Sigmoid colon (tissue), 7 donors: ENCODE data around the gene HDAC11. TPM values are rescaled to one million over a fixed set of nuclear protein-coding genes. Genes with fewer than 3 reads are reported as not detected.

Source experiments
- DNase-seq: peaks from one replicate; pipeline ENCODE4 v3.0.0-alpha.2; 2019
- H3K27ac ChIP-seq, 4 donors: fragments of 200-600 bp; sonication (generic); one replicate each; pipeline ENCODE4 v1.5.1; 2016 to 2019; ENCODE audit warnings: mild to moderate bottlenecking in 1 of 4
- H3K27me3 ChIP-seq, 3 donors: fragments of 200-600 bp; sonication (generic); one replicate each; pipeline ENCODE4 v1.5.1; 2019; ENCODE audit warnings: mild to moderate bottlenecking in 1 of 3
- H3K36me3 ChIP-seq, 4 donors: fragments of 200-600 bp; sonication (generic); one replicate each; pipeline ENCODE4 v1.5.1; 2016 to 2019
- H3K4me1 ChIP-seq, 4 donors: fragments of 200-600 bp; sonication (generic); one replicate each; pipeline ENCODE4 v1.5.1; 2017 to 2019
- H3K4me3 ChIP-seq, 4 donors: fragments of 200-600 bp; sonication (generic); one replicate each; pipeline ENCODE4 v1.5.1; 2017 to 2019; ENCODE audit warnings: mild to moderate bottlenecking in 2 of 4, moderate library complexity in 1 of 4
- H3K9me3 ChIP-seq, 4 donors: fragments of 200-600 bp in 3 of 4; sonication (generic) in 3 of 4; one replicate each; pipeline versions ENCODE4 v1.5.1 to v1.6.1; 2013 to 2019
- EP300 ChIP-seq, 4 donors: sonication (generic); formaldehyde crosslinking; IDR thresholded peaks; one replicate each; pipeline ENCODE4 v1.6.1; 2017; ENCODE audit warnings: antibody characterized with exemption in 4 of 4
- POLR2A ChIP-seq, 2 donors: fragments of 450-650 bp; IDR thresholded peaks; one replicate each; pipeline ENCODE4 v1.6.1; 2016; ENCODE audit warnings: antibody characterized with exemption in 2 of 2, mild to moderate bottlenecking in 2 of 2, moderate library complexity in 2 of 2
- POLR2AphosphoS5 ChIP-seq, 4 donors: sonication (generic); formaldehyde crosslinking; IDR thresholded peaks; one replicate each; pipeline ENCODE4 v1.6.1; 2017; ENCODE audit warnings: antibody characterized with exemption in 4 of 4
- WGBS, 2 donors: extraction: QIAGEN DNeasy Blood & Tissue Kit; methylation state at CpG; one replicate each; pipeline ENCODE4 v1.1.7; 2013; 5-methylcytosine and 5-hydroxymethylcytosine counted together
- intact Hi-C: fragments of 100-400 bp; cut with DNase I; formaldehyde crosslinking; loops from one replicate; pipeline ENCODE4 v1.15.1; 2023
- polyA plus RNA-seq, 3 donors: library from polyadenylated mRNA; stranded (reverse); fragments of 200-250 nt; gene quantifications; one replicate each; pipeline ENCODE4 v1.2.3, GENCODE V29; 2013
- total RNA-seq, 4 donors: library from RNA; depleted of rRNA; stranded (reverse); fragments of >200 nt; gene quantifications; one replicate each; pipeline ENCODE4 v1.1.0, GENCODE V29; 2016
- TF ChIP-seq, protein P1 (sequence below), 4 experiments: fragments of 450-650 bp in 3 of 4; fragments of 200-600 bp in 1 of 4; IDR thresholded peaks; one replicate each; pipeline ENCODE4 v1.5.1; 2016 to 2019; ENCODE audit warnings: antibody characterized with exemption in 4 of 4, mild to moderate bottlenecking in 3 of 4, moderate library complexity in 2 of 4
- donor health status: healthy with polysubstance abuse.
- donor health status: Bipolar disorder and iron deficiency.
- donor health status: healthy.

HDAC11 gene
- total and polyA plus RNA-seq, 7 donors: 15.5 to 30.3 (median 17.2) TPM

GRCh38 chr3:13529196-13530112 lies 49.3 kb downstream of the HDAC11 start:
- Histone ChIP-seq H3K27me3 (no peaks in the 10 kb centered on the region), H3K4me1 (peaks cover 0 to 11% (median 3%) of the 10 kb centered on the region in 4 donors), H3K9me3 (no peaks in the 10 kb centered on the region), H3K27ac (peak overlapping the region in 2 of 4 donors; percentile 8 to 37), H3K4me3 (no peak overlapping the region), H3K36me3 (no peaks in the 10 kb centered on the region)
- whole genome bisulfite sequencing, 2 donors: 71 to 81% methylated on average over 5 of the region's 5 CpGs
- no peak for TF ChIP-seq POLR2A (IDR thresholded peaks at IDR 0.05)
- TF ChIP-seq EP300 (IDR thresholded peaks at IDR 0.05): no peak
- TF ChIP-seq, protein P1, sequence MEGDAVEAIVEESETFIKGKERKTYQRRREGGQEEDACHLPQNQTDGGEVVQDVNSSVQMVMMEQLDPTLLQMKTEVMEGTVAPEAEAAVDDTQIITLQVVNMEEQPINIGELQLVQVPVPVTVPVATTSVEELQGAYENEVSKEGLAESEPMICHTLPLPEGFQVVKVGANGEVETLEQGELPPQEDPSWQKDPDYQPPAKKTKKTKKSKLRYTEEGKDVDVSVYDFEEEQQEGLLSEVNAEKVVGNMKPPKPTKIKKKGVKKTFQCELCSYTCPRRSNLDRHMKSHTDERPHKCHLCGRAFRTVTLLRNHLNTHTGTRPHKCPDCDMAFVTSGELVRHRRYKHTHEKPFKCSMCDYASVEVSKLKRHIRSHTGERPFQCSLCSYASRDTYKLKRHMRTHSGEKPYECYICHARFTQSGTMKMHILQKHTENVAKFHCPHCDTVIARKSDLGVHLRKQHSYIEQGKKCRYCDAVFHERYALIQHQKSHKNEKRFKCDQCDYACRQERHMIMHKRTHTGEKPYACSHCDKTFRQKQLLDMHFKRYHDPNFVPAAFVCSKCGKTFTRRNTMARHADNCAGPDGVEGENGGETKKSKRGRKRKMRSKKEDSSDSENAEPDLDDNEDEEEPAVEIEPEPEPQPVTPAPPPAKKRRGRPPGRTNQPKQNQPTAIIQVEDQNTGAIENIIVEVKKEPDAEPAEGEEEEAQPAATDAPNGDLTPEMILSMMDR (IDR thresholded peaks at IDR 0.05): no peak
- TF ChIP-seq POLR2AphosphoS5 (IDR thresholded peaks at IDR 0.05): no peak
- DNase-seq: no peak
- intact Hi-C loops: no loop called here

DNA sequence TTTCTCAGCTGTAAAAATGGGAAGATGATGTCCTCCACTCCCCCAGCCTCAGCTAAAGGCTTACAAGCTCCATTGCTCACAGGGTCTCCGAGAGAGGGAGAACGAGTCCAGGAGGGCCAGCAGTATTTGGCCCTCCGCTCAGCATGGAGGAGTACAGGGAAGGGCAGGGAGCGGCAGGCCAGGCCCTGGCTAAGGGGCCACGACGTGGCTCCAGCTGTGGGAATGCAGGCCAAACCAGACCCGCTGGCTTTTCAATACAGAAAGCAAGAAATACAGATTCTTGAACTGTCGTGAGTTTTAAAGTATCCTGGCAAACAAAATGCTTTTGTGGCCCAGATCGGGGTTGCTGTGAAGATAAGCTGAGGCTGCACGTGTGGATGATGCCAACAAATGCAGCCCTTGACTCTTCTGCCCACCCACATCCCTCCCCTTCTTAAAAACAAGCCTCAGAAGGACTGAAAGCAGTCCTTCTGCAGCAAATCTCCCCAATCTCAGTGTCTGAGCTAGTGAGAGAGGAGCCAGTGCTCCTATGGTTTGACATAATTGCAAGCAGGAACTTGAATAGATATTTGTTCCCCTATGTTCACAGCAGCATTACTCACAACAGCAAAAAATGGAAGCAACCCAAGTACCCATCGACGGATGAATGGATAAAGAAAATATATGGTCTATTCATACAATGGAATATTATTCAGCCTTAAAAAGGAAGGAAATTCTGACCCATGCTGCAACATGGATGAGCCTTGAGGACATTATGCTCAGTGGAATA lies 50.3 kb downstream of the HDAC11 start:
- no peaks in the 10 kb centered on the region for H3K27me3 ChIP-seq
- DNase-seq: no peak
- intact Hi-C loops: no loop called here
- WGBS, 2 donors: 81 to 84% methylated on average over 12 of the region's 12 CpGs
- H3K4me3 ChIP-seq: no peak overlapping the region
- TF ChIP-seq POLR2AphosphoS5 (IDR thresholded peaks at IDR 0.05): no peak
- TF ChIP-seq EP300 (IDR thresholded peaks at IDR 0.05): no peak
- TF ChIP-seq, protein P1 (IDR thresholded peaks at IDR 0.05): no peak
- no peak for TF ChIP-seq POLR2A (IDR thresholded peaks at IDR 0.05)
- peak overlapping the region in 3 of 4 donors; percentile 9 to 37 (median 16) for H3K27ac ChIP-seq
- H3K4me1 ChIP-seq: peaks cover 0 to 11% (median 3%) of the 10 kb centered on the region in 4 donors
- no peaks in the 10 kb centered on the region for H3K36me3 ChIP-seq
- H3K9me3 ChIP-seq: no peaks in the 10 kb centered on the region

GRCh38 chr3:13532085-13532484 lies 52.0 kb downstream of the HDAC11 start:
- intact Hi-C loops: no loop called here
- WGBS, 2 donors: 85 to 86% methylated on average over 9 of the region's 9 CpGs
- TF ChIP-seq POLR2A (IDR thresholded peaks at IDR 0.05): no peak
- no peak for TF ChIP-seq POLR2AphosphoS5 (IDR thresholded peaks at IDR 0.05)
- TF ChIP-seq, protein P1 (IDR thresholded peaks at IDR 0.05): no peak
- no peak for TF ChIP-seq EP300 (IDR thresholded peaks at IDR 0.05)
- H3K9me3 ChIP-seq: no peaks in the 10 kb centered on the region
- peak; percentile 81 for DNase-seq
- H3K27me3 ChIP-seq: no peaks in the 10 kb centered on the region
- no peaks in the 10 kb centered on the region for H3K4me1 ChIP-seq
- no peak overlapping the region for H3K4me3 ChIP-seq
- no peaks in the 10 kb centered on the region for H3K36me3 ChIP-seq
- peak overlapping the region in 3 of 4 donors; percentile 14 to 63 (median 18) for H3K27ac ChIP-seq

- Histone ChIP-seq H3K4me3 (no peak overlapping the region), H3K36me3 (no peaks in the 10 kb centered on the region), H3K27ac (peak overlapping the region in 3 of 4 donors; percentile 14 to 63 (median 18)), H3K4me1 (no peaks in the 10 kb centered on the region), H3K9me3 (no peaks in the 10 kb centered on the region), H3K27me3 (no peaks in the 10 kb centered on the region)
- TF ChIP-seq POLR2A (IDR thresholded peaks at IDR 0.05): no peak
- TF ChIP-seq EP300 (IDR thresholded peaks at IDR 0.05): no peak
- TF ChIP-seq, protein P1 (IDR thresholded peaks at IDR 0.05): no peak
- no peak for DNase-seq
- WGBS, 2 donors: 81 to 83% methylated on average over 5 of the region's 5 CpGs
- intact Hi-C loops: no loop called here
Observed at GRCh38 chr3:13532631-13533030, 52.5 kb downstream of the HDAC11 start.
